Neural cell (in vitro differentiated cells): ENCODE data around the gene NCLN. TPM values are rescaled to one million over a fixed set of nuclear protein-coding genes. Genes with fewer than 3 reads are reported as not detected.

Source experiments
- H2AFZ ChIP-seq: fragments of 200-600, 300-800 bp; sonication (generic), shearing (Covaris generic); 2 replicates; pipeline ENCODE4 v1.6.0; 2014; ENCODE audit warnings: low read depth, mild to moderate bottlenecking, antibody characterized with exemption, low read length, moderate library complexity
- H3F3A ChIP-seq: fragments of 200-600 bp; shearing (Covaris generic); 2 replicates; pipeline ENCODE4 v1.6.1; 2016; ENCODE audit warnings: mild to moderate bottlenecking, moderate library complexity, mixed read lengths, antibody characterized with exemption, low read length; ENCODE audit not compliant: insufficient read depth, poor library complexity, severe bottlenecking
- H3K27ac ChIP-seq: fragments of 200-600, 300-800 bp; sonication (generic), shearing (Covaris generic); 2 replicates; pipeline ENCODE4 v1.5.1; 2014; ENCODE audit warnings: mild to moderate bottlenecking, low read length, moderate library complexity
- H3K27me3 ChIP-seq: fragments of 300-800, 200-600 bp; sonication (generic), shearing (Covaris generic); 2 replicates; pipeline ENCODE4 v1.6.0; 2014; ENCODE audit warnings: mild to moderate bottlenecking, low read depth, low read length, moderate library complexity; ENCODE audit not compliant: insufficient read depth
- H3K36me3 ChIP-seq: fragments of 300-800, 200-600 bp; sonication (generic), shearing (Covaris generic); 2 replicates; pipeline ENCODE4 v1.5.1; 2014; ENCODE audit warnings: mild to moderate bottlenecking, antibody characterized with exemption, low read length, moderate library complexity; ENCODE audit not compliant: insufficient read depth
- H3K4me2 ChIP-seq: fragments of 300-800, 200-600 bp; sonication (generic), shearing (Covaris generic); 2 replicates; pipeline ENCODE4 v1.6.0; 2014; ENCODE audit warnings: mild to moderate bottlenecking, low read length
- H3K4me3 ChIP-seq: fragments of 300-800, 200-600 bp; sonication (generic), shearing (Covaris generic); 2 replicates; pipeline ENCODE4 v1.5.1; 2014; ENCODE audit warnings: mild to moderate bottlenecking, low read length, moderate library complexity
- H3K79me2 ChIP-seq: fragments of 200-600 bp; shearing (Covaris generic); replicated peaks from 2 replicates; pipeline ENCODE4 v1.6.0; 2014; ENCODE audit warnings: mild to moderate bottlenecking, low read length, moderate library complexity; ENCODE audit not compliant: insufficient read depth
- H3K9ac ChIP-seq: fragments of 300-800, 200-600 bp; sonication (generic), shearing (Covaris generic); 2 replicates; pipeline ENCODE4 v1.6.1; 2016; ENCODE audit warnings: mild to moderate bottlenecking, low read length, mixed read lengths
- H3K9me2 ChIP-seq: fragments of 200-600 bp; shearing (Covaris generic); 2 replicates; pipeline ENCODE4 v1.6.1; 2016; ENCODE audit warnings: mild to moderate bottlenecking, low read length, mixed read lengths; ENCODE audit not compliant: insufficient read depth
- H3K9me3 ChIP-seq: fragments of 200-600, 300-800 bp; sonication (generic), shearing (Covaris generic); 2 replicates; pipeline ENCODE4 v1.6.1; 2016; ENCODE audit warnings: mild to moderate bottlenecking, mixed run types, low read length, moderate library complexity, mixed read lengths
- H4K20me1 ChIP-seq: fragments of 200-600 bp; shearing (Covaris generic); 2 replicates; pipeline ENCODE4 v1.6.1; 2016; ENCODE audit warnings: mild to moderate bottlenecking, mixed run types; ENCODE audit not compliant: insufficient read depth
- CTCF ChIP-seq: fragments of 450-650 bp; IDR thresholded peaks from 2 replicates; pipeline ENCODE4 v1.5.1; 2014; ENCODE audit warnings: antibody characterized with exemption, mild to moderate bottlenecking, moderate library complexity; ENCODE audit not compliant: poor library complexity, severe bottlenecking
- EP300 ChIP-seq: fragments of 450-650 bp; conservative IDR thresholded peaks from 2 replicates; pipeline ENCODE4 v1.6.1; 2014; ENCODE audit warnings: antibody characterized with exemption, mild to moderate bottlenecking, moderate library complexity; ENCODE audit not compliant: poor library complexity, severe bottlenecking
- EZH2 ChIP-seq: fragments of 200-600, 300-800 bp; shearing (Covaris generic), sonication (generic); IDR thresholded peaks from 2 replicates; pipeline ENCODE4 v1.6.1; 2014; ENCODE audit warnings: antibody characterized with exemption, low read length, borderline replicate concordance, mild to moderate bottlenecking; ENCODE audit not compliant: insufficient read depth, poor library complexity, severe bottlenecking
- MXI1 ChIP-seq: fragments of 450-650 bp; conservative IDR thresholded peaks from 2 replicates; pipeline ENCODE4 v1.6.1; 2014; ENCODE audit warnings: antibody characterized with exemption, mild to moderate bottlenecking; ENCODE audit not compliant: poor library complexity, severe bottlenecking
- POLR2AphosphoS5 ChIP-seq: IDR thresholded peaks from 2 replicates; pipeline ENCODE4 v1.6.1; 2012
- RAD21 ChIP-seq: fragments of 450-650 bp; conservative IDR thresholded peaks from 2 replicates; pipeline ENCODE4 v1.6.1; 2014; ENCODE audit warnings: antibody characterized with exemption, mild to moderate bottlenecking, moderate library complexity
- REST ChIP-seq: IDR thresholded peaks from 2 replicates; pipeline ENCODE4 v1.6.1; 2012; ENCODE audit warnings: borderline replicate concordance
- SMC3 ChIP-seq: fragments of 450-650 bp; conservative IDR thresholded peaks from 2 replicates; pipeline ENCODE4 v1.6.1; 2014; ENCODE audit warnings: antibody characterized with exemption, mild to moderate bottlenecking, moderate library complexity; ENCODE audit not compliant: poor library complexity
- TAF1 ChIP-seq: IDR thresholded peaks from 2 replicates; pipeline ENCODE4 v1.6.1; 2012; ENCODE audit warnings: low read depth
- polyA plus RNA-seq: library from polyadenylated mRNA; depleted of rRNA; stranded (reverse); fragments of >200 nt; gene quantifications from 2 replicates; pipeline ENCODE4 v1.2.3, GENCODE V29; 2014

NCLN gene
- polyA plus RNA-seq, 1 donor from 2014 or later = 23.5 TPM

GRCh38 chr19:3175781-3176714, 9.7 kb upstream of the NCLN start:
- no peak overlapping the region for H3K4me3 ChIP-seq
- no peaks in the 10 kb centered on the region for H3K36me3 ChIP-seq
- H2AFZ ChIP-seq = no peak overlapping the region
- H3K27ac ChIP-seq = no peak overlapping the region
- TF ChIP-seq REST (no peak), CTCF (no peak), RAD21 (no peak), EP300 (no peak), POLR2AphosphoS5 (no peak), TAF1 (no peak), EZH2 (no peak), SMC3 (no peak), MXI1 (no peak)
- no peaks in the 10 kb centered on the region for H3F3A ChIP-seq
- no peaks in the 10 kb centered on the region for H3K79me2 ChIP-seq
- no peak overlapping the region for H3K4me2 ChIP-seq
- no peaks in the 10 kb centered on the region for H3K9me2 ChIP-seq
- no peaks in the 10 kb centered on the region for H3K9me3 ChIP-seq
- no peak overlapping the region for H3K9ac ChIP-seq
- H4K20me1 ChIP-seq = no peaks in the 10 kb centered on the region
- no peaks in the 10 kb centered on the region for H3K27me3 ChIP-seq

GRCh38 chr19:3176715-3177501, 8.8 kb upstream of the NCLN start:
- no peaks in the 10 kb centered on the region for H3K9me3 ChIP-seq
- H3K9me2 ChIP-seq = no peaks in the 10 kb centered on the region
- H3F3A ChIP-seq = no peaks in the 10 kb centered on the region
- no peak overlapping the region for H3K27ac ChIP-seq
- no peak overlapping the region for H2AFZ ChIP-seq
- H3K79me2 ChIP-seq = no peaks in the 10 kb centered on the region
- H3K27me3 ChIP-seq = no peaks in the 10 kb centered on the region
- no peak overlapping the region for H3K4me2 ChIP-seq
- H3K9ac ChIP-seq = no peak overlapping the region
- H4K20me1 ChIP-seq = no peaks in the 10 kb centered on the region
- TF ChIP-seq TAF1 = no peak
- TF ChIP-seq CTCF = no peak
- TF ChIP-seq SMC3 = no peak
- TF ChIP-seq RAD21 = no peak
- TF ChIP-seq REST = no peak
- TF ChIP-seq POLR2AphosphoS5 = no peak
- no peak for TF ChIP-seq MXI1
- TF ChIP-seq EP300 = no peak
- no peak for TF ChIP-seq EZH2
- H3K4me3 ChIP-seq = no peak overlapping the region
- no peaks in the 10 kb centered on the region for H3K36me3 ChIP-seq
